SK-N-SH treated with all-trans-retinoic acid at 6 μM for 48 hours (cell line): ENCODE measurements around the gene SFTPA2.
"Not testable (repeated sequence)": the region's sequence is repeated elsewhere in the genome, so short reads cannot be mapped to it uniquely, and the experiment has no call there.

Experiments used
- CSDC2 ChIP-seq: fragments of 250-450 bp; sonication (Bioruptor Pico); IDR thresholded peaks from 2 replicates; pipeline ENCODE4 v1.5.0; 2020; ENCODE audit warnings: mild to moderate bottlenecking, moderate library complexity
- PPARA ChIP-seq: fragments of 250-450 bp; sonication (Bioruptor Pico); IDR thresholded peaks from 2 replicates; pipeline ENCODE4 v1.5.0; 2020; ENCODE audit warnings: mild to moderate bottlenecking, borderline replicate concordance
- RARB ChIP-seq: fragments of 250-450 bp; sonication (Bioruptor Pico); IDR thresholded peaks from 2 replicates; pipeline ENCODE4 v1.8.0; 2021; ENCODE audit warnings: mild to moderate bottlenecking, moderate library complexity
- TCF4 ChIP-seq: fragments of 250-450 bp; sonication (Bioruptor Pico); IDR thresholded peaks from 2 replicates; pipeline ENCODE4 v1.8.0; 2021; ENCODE audit warnings: mild to moderate bottlenecking, moderate library complexity, borderline replicate concordance
- TOX ChIP-seq: fragments of 250-450 bp; sonication (Bioruptor Pico); IDR thresholded peaks from 2 replicates; pipeline ENCODE4 v1.8.0; 2021; ENCODE audit warnings: mild to moderate bottlenecking, moderate library complexity, borderline replicate concordance
- ZFP3 ChIP-seq: fragments of 250-450 bp; sonication (Bioruptor Pico); IDR thresholded peaks from 2 replicates; pipeline ENCODE4 v1.5.0; 2020; ENCODE audit warnings: mild to moderate bottlenecking, moderate library complexity

DNA sequence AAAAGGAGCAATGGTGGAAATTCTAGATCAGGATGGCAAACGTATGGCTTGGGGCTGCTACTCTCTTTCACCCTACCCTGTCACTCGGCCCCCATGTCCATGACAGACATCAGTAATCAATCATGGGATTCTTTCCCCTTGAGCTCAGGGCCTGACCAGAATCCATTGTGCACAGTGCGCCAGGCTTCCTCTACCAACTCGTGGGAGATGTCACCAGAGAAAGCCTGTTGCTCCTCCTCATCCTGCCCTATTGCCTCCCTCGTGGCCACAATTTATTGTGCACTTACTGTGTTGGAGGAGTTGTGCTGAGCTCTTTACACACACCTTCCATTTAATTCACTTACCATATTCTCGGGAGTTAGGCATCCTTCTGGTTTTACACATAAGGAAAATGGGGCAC lies 21.9 kb downstream of the SFTPA2 start:
- not testable (repeated sequence) for TF ChIP-seq TCF4 (CRISPR knock-in tag); CSDC2 (CRISPR knock-in tag); PPARA (CRISPR knock-in tag); RARB (CRISPR knock-in tag); ZFP3; TOX
